GM12873 (cell line): Measurements from ENCODE around the gene KPNB1.
A peak's percentile ranks its signal among the peaks of the same experiment; 100 is the strongest.

Experiments used
- CTCF ChIP-seq: IDR thresholded peaks from 2 replicates; pipeline ENCODE4 v1.5.1; 2012; ENCODE audit warnings: low read depth, mild to moderate bottlenecking, moderate library complexity, low read length, control low read depth; ENCODE audit not compliant: insufficient read depth; ENCODE audit errors: missing control alignments

Gene KPNB1

GRCh38 chr17:47651704-47652103, 2.0 kb downstream of the KPNB1 start:
- TF ChIP-seq CTCF, result no peak

- no peak for TF ChIP-seq CTCF
These were observed 2.9 kb downstream of the KPNB1 start for GRCh38 chr17:47652570-47652969.

- TF ChIP-seq CTCF, result no peak
These were observed 3.7 kb downstream of the KPNB1 start for GRCh38 chr17:47653442-47653841.

GRCh38 chr17:47654991-47655390, 5.3 kb downstream of the KPNB1 start:
- no peak for TF ChIP-seq CTCF

- peak; percentile 32 for TF ChIP-seq CTCF
These were observed 10.4 kb downstream of the KPNB1 start for GRCh38 chr17:47660064-47660492.

GRCh38 chr17:47663912-47664623, 14.3 kb downstream of the KPNB1 start:
- TF ChIP-seq CTCF, result peak; percentile 81

GRCh38 chr17:47664624-47664941, 14.9 kb downstream of the KPNB1 start:
- no peak for TF ChIP-seq CTCF
